GOT3 (cell line): ENCODE data around the gene ZBTB2.

Experiments
- DNase-seq: peaks from one replicate; lab custom pipeline; 2025; ENCODE audit warnings: mixed read lengths; lab: John Stamatoyannopoulos, UW

Gene ZBTB2

GRCh38 chr6:151391471-151392413, at the start of gene ZBTB2:
ZBTB2 (minus strand) TSS chr6:151391559; CDS start chr6:151373637, 17,922 bp downstream.
- peak; percentile 50 for DNase-seq

- no peak for DNase-seq
Observed at GRCh38 chr6:151440930-151441329, 49.6 kb upstream of the ZBTB2 start.

GRCh38 chr6:151440498-151440897, 49.1 kb upstream of the ZBTB2 start:
- no peak for DNase-seq

- DNase-seq = no peak
Observed at GRCh38 chr6:151437401-151437800, 46.0 kb upstream of the ZBTB2 start.

GRCh38 chr6:151436802-151437201, 45.4 kb upstream of the ZBTB2 start:
- DNase-seq = no peak

GRCh38 chr6:151436300-151436699, 44.9 kb upstream of the ZBTB2 start:
- DNase-seq = no peak

- DNase-seq = no peak
Observed at GRCh38 chr6:151434369-151434768, 43.0 kb upstream of the ZBTB2 start.

GRCh38 chr6:151432651-151433050, 41.3 kb upstream of the ZBTB2 start:
- no peak for DNase-seq

- DNase-seq = no peak
Observed at GRCh38 chr6:151431337-151431736, 40.0 kb upstream of the ZBTB2 start.

- DNase-seq = no peak
Observed at GRCh38 chr6:151430886-151431285, 39.5 kb upstream of the ZBTB2 start.

GRCh38 chr6:151428093-151428735, 36.9 kb upstream of the ZBTB2 start:
- DNase-seq = no peak

- no peak for DNase-seq
Observed at GRCh38 chr6:151425561-151425960, 34.2 kb upstream of the ZBTB2 start.

GRCh38 chr6:151422981-151423380, 31.6 kb upstream of the ZBTB2 start:
- no peak for DNase-seq

- no peak for DNase-seq
Observed at GRCh38 chr6:151417477-151417876, 26.1 kb upstream of the ZBTB2 start.

GRCh38 chr6:151414641-151415260, 23.4 kb upstream of the ZBTB2 start:
- DNase-seq = no peak

- no peak for DNase-seq
Observed at GRCh38 chr6:151413372-151414145, 22.2 kb upstream of the ZBTB2 start.

- no peak for DNase-seq
Observed at GRCh38 chr6:151412909-151413308, 21.6 kb upstream of the ZBTB2 start.

GRCh38 chr6:151409679-151410078, 18.3 kb upstream of the ZBTB2 start:
- DNase-seq = no peak

GRCh38 chr6:151409260-151409659, 17.9 kb upstream of the ZBTB2 start:
- no peak for DNase-seq

GRCh38 chr6:151408858-151409257, 17.5 kb upstream of the ZBTB2 start:
- no peak for DNase-seq

GRCh38 chr6:151403919-151404308, 12.6 kb upstream of the ZBTB2 start:
- DNase-seq = no peak

GRCh38 chr6:151402228-151402627, 10.9 kb upstream of the ZBTB2 start:
- no peak for DNase-seq
